ENCODE data around the gene SDR39U1.
A peak's percentile ranks its signal among the peaks of the same experiment; 100 is the strongest.

Gene SDR39U1

DNA sequence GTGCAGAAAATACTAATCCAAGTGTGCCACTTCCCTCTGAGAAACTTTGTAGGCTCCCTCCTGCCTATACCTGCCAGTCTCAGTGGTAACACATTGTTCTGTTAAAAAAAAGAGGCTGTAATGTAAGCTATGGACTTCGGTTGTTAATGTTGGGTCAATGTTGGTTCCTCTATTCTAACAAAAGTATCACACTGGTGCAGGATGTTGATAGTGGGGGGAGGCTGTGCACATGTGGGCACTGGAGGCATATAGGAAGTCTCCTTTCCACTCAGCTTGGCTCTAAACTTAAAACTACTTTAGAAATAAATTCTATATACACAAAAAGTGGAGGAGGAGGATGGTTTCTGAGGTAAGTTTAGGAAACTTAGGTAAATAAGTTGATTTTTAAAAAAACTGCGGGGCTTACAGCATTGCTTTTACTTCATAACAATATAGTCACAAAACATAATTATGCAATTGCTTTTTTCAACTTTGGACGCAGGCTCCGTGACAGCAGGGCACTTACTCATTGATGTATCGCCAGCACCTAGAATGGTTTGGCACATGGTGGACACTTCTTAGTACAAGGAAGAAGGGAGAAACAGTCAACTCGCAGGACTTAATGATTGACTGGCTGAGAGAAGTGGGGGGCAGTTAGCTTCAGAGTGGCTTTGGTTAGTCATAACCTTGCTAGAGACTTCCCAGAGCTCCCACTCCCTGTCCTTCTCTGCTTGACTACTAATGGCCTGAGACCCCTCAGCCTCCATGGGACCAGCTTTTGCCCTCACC, 51.7 kb downstream of the SDR39U1 start:
- peak; percentile 80 for DNase-seq (ENCODE audit: low spot score)
